OCI-LY3 (cell line): ENCODE measurements around the gene SETDB1.

Experiments used
- EZH2phosphoT487 ChIP-seq: fragments of 200-600 bp; shearing (Covaris generic); IDR thresholded peaks from 2 replicates; pipeline ENCODE4 v1.6.1; 2018; ENCODE audit warnings: antibody characterized with exemption, mixed run types, low read depth
- TF ChIP-seq, protein P1 (sequence below): fragments of 200-600, 300-600 bp; sonication (generic); IDR thresholded peaks from 2 replicates; pipeline ENCODE4 v1.5.1; 2014; ENCODE audit warnings: antibody characterized with exemption, low read length, low read depth

DNA sequence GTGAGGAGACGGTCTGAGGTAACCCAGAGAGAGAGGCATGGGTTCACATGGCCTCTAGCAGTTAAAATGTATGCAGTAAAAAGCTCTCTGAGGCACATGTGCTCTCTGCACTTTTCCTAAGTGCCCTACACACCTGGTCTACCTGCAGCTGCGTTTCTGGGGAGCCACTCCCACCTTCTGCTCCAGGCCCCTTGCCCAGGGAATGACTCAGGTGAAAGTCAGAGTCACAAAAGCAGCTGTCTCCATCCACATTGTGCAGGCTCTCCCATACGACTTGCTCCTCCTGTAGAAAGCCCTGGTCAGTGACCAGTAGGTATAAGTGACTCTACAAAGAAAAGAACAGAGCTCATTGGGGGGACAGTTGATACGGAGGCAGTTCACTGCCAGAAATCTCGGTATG, 71.8 kb downstream of the SETDB1 start:
- TF ChIP-seq, protein P1, sequence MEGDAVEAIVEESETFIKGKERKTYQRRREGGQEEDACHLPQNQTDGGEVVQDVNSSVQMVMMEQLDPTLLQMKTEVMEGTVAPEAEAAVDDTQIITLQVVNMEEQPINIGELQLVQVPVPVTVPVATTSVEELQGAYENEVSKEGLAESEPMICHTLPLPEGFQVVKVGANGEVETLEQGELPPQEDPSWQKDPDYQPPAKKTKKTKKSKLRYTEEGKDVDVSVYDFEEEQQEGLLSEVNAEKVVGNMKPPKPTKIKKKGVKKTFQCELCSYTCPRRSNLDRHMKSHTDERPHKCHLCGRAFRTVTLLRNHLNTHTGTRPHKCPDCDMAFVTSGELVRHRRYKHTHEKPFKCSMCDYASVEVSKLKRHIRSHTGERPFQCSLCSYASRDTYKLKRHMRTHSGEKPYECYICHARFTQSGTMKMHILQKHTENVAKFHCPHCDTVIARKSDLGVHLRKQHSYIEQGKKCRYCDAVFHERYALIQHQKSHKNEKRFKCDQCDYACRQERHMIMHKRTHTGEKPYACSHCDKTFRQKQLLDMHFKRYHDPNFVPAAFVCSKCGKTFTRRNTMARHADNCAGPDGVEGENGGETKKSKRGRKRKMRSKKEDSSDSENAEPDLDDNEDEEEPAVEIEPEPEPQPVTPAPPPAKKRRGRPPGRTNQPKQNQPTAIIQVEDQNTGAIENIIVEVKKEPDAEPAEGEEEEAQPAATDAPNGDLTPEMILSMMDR = no peak
- TF ChIP-seq EZH2phosphoT487 = no peak
